Skeletal muscle tissue (tissue), 4 donors: ENCODE measurements around the gene CHDH. TPM values are rescaled to one million over a fixed set of nuclear protein-coding genes. Genes with fewer than 3 reads are reported as not detected.

Experiments used
- H3K27ac ChIP-seq: one replicate; pipeline ENCODE4 v1.7.0; 2013; ENCODE audit warnings: mild to moderate bottlenecking, low read depth, low read length, inconsistent platforms
- H3K27me3 ChIP-seq, 3 donors: one replicate each; pipeline ENCODE4 v1.7.0; 2013; ENCODE audit warnings: low read length in 3 of 3; ENCODE audit not compliant: control insufficient read depth in 3 of 3, insufficient read depth in 3 of 3
- H3K36me3 ChIP-seq, 3 donors: one replicate each; pipeline ENCODE4 v1.7.0; 2013; ENCODE audit warnings: low read length in 3 of 3; ENCODE audit not compliant: control insufficient read depth in 3 of 3, insufficient read depth in 3 of 3
- H3K4me1 ChIP-seq, 3 donors: one replicate each; pipeline ENCODE4 v1.7.0; 2013; ENCODE audit warnings: low read length in 3 of 3, mild to moderate bottlenecking in 3 of 3; ENCODE audit not compliant: control insufficient read depth in 3 of 3, insufficient read depth in 3 of 3
- H3K4me3 ChIP-seq, 3 donors: one replicate each; pipeline ENCODE4 v1.7.0; 2013; ENCODE audit warnings: low read length in 3 of 3
- H3K9ac ChIP-seq, 3 donors: one replicate each; pipeline ENCODE4 v1.7.0; 2013; ENCODE audit warnings: low read length in 3 of 3, mild to moderate bottlenecking in 3 of 3, moderate library complexity in 2 of 3, low read depth in 1 of 3
- H3K9me3 ChIP-seq, 3 donors: one replicate each; pipeline ENCODE4 v1.7.0; 2013; ENCODE audit warnings: low read length in 3 of 3; ENCODE audit not compliant: control insufficient read depth in 3 of 3
- total RNA-seq: library from RNA; depleted of rRNA; stranded (reverse); fragments of >200 nt; gene quantifications from one replicate; pipeline ENCODE4 v1.2.3, GENCODE V29; 2014
- donor health status: Osteomylitis.

CHDH gene
- total RNA-seq, 1 donor from 2014 or later = 0.52 TPM

DNA sequence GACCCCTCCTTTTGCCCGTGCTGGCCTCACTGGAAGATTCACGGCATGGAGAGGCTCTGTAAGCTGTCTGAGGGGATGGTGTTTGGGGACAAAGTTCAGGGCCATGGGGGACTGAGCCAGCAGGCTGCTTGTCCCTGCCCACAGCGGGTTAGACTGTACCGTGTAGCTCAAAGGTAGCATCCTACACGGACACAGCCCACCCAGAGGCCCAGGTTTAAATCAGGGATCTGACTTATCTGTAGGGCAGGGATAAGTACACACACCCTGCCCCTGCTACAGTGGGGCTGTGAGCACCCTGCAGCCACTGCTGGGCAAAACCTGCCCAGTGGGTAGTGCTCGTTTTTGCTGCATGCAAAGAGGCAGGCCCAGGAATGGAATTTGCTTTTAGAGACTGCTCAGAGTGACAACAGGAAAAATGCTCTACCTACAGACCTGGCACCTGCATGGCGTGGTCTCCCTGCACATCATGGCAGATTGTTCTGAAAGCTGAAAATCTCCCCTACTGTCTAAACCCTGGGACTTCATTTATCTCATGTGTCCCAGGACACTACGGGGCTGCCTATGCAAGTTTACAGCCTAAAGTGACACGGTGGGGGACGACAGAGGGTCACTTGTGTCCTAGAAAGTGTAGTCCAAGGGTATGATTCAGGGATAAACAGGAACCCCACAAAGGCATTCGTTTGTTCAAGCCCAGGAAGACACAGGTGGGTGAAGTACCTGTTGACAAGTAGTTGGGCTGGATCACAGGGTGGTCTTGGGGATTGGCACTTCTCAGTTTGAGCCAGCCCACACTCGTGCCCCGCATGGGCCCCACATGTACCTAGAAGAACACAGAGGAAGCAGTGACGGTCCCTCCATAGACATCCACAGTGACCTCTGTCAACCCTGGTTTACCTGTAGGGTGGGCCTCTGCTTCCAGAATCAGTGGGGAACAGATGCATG lies 27.7 kb downstream of the CHDH start:
- H3K27me3 ChIP-seq = no peaks in the 10 kb centered on the region
- H3K9ac ChIP-seq = no peak overlapping the region
- peaks cover 8 to 30% (median 21%) of the 10 kb centered on the region in 3 donors for H3K4me1 ChIP-seq
- no peak overlapping the region for H3K4me3 ChIP-seq
- no peak overlapping the region for H3K27ac ChIP-seq
- no peaks in the 10 kb centered on the region for H3K9me3 ChIP-seq
- H3K36me3 ChIP-seq = peaks cover 6 to 9% (median 6%) of the 10 kb centered on the region in 3 donors

DNA sequence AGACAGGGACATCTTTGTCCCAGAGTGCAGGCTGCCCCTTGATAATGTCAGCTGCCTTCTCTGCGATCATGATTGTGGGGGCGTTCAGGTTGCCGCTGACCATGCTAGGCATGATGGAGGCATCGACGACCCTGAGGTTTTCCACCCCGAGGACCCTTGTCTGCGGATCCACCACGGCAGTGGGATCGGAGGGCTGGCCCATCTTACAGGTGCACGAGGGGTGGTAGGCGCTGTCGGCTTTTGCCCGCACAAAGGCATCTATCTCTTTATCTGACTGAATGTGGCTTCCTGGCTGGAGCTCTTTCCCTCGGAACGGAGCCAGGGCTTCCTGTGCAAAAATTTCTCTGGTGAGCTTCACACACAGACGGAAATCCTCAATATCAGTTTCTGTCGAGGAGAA lies 28.4 kb downstream of the CHDH start:
- H3K27me3 ChIP-seq = no peaks in the 10 kb centered on the region
- no peak overlapping the region for H3K27ac ChIP-seq
- H3K4me1 ChIP-seq = peaks cover 8 to 35% (median 23%) of the 10 kb centered on the region in 3 donors
- H3K36me3 ChIP-seq = peaks cover 6 to 9% (median 6%) of the 10 kb centered on the region in 3 donors
- H3K9me3 ChIP-seq = no peaks in the 10 kb centered on the region
- H3K4me3 ChIP-seq = no peak overlapping the region
- H3K9ac ChIP-seq = no peak overlapping the region

DNA sequence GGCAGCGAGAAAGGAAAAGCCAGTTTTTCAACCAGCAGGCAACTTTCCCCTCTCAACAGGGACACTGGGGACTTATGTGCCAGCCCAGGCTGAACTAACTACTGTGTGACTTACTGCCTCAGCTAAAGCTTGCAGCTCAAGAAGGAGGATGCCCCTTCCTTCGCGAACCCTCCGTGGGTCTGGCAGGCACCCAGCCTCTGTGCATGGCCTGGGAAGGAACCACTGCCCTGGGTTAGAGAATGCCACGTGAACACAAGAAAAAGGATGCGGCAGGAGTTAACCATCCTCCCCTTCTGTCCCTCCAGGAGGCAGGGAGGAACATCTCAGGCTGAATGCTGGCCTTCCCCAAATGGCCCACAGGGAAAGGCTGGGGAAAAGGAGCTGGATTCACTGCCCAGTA lies 29.0 kb downstream of the CHDH start:
- H3K27me3 ChIP-seq = no peaks in the 10 kb centered on the region
- H3K4me3 ChIP-seq = no peak overlapping the region
- no peak overlapping the region for H3K27ac ChIP-seq
- H3K4me1 ChIP-seq = peaks cover 8 to 32% (median 23%) of the 10 kb centered on the region in 3 donors
- no peak overlapping the region for H3K9ac ChIP-seq
- peaks cover 6 to 9% (median 6%) of the 10 kb centered on the region in 3 donors for H3K36me3 ChIP-seq
- no peaks in the 10 kb centered on the region for H3K9me3 ChIP-seq

DNA sequence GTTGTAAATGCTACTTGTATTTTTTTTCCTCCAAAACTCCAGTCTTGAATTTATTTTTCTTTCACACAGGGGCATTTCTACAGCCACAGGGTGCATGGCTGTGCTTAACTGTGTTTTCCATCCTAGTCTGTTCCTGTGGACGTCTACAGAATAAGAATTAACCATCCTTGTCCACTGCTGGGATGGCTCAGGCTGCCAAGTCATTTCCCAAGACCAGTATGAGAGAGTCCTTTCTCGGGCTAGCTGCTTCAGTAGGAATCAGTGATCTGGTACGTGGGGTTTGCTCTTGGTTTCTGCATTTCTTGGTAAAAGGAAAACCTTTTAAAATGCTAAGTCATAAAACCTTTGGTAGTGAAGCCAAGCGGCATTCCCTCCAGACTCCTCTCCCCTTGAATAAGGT lies 29.8 kb downstream of the CHDH start:
- no peak overlapping the region for H3K4me3 ChIP-seq
- no peak overlapping the region for H3K9ac ChIP-seq
- peaks cover 6 to 9% (median 6%) of the 10 kb centered on the region in 3 donors for H3K36me3 ChIP-seq
- no peak overlapping the region for H3K27ac ChIP-seq
- H3K4me1 ChIP-seq = peaks cover 8 to 24% (median 19%) of the 10 kb centered on the region in 3 donors
- H3K9me3 ChIP-seq = no peaks in the 10 kb centered on the region
- H3K27me3 ChIP-seq = no peaks in the 10 kb centered on the region

DNA sequence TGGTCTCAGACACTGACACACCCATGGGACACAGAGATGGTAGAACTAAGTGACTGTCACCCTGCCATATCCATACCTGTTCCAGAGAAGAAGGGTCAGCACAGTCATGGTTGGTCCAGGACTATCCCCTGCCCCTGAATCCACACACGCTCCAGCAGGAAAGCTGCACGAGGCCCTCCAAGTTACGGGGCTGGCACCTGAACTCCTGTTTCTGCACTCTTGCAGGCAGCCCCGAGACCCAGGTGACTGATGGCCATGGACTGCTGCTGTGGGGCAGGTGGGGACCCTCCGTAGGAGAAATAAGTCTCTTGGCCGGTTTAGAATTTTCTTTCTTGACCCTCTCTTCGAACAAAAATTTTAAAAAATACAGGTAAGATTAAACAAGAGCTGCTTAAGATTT lies 30.6 kb downstream of the CHDH start:
- H3K27ac ChIP-seq = no peak overlapping the region
- no peaks in the 10 kb centered on the region for H3K9me3 ChIP-seq
- H3K27me3 ChIP-seq = no peaks in the 10 kb centered on the region
- H3K4me1 ChIP-seq = peaks cover 7 to 16% (median 11%) of the 10 kb centered on the region in 3 donors
- H3K4me3 ChIP-seq = no peak overlapping the region
- peaks cover 6 to 9% (median 6%) of the 10 kb centered on the region in 3 donors for H3K36me3 ChIP-seq
- H3K9ac ChIP-seq = no peak overlapping the region

DNA sequence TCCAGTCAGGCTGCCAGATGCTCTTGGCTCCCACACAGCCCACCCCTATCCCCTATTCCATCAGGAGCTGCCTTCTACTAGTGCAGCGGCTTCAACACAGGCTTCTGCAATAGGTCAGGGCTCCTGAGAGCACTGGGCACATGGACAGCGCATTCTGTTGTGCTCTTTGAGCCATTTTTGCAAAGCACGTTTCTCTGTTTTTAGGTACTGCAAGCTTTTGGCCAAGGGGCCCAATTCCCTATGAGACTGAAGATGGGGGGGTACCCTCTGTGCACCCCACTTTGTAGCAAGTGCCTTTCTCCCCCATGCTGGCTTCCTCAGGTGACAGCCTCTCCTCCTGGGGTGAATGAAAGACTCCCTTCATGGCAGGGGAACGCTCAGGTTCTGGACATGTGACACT lies 31.2 kb downstream of the CHDH start:
- H3K27me3 ChIP-seq = peaks cover 0 to 1% (median 0%) of the 10 kb centered on the region in 3 donors
- H3K9ac ChIP-seq = no peak overlapping the region
- H3K27ac ChIP-seq = no peak overlapping the region

DNA sequence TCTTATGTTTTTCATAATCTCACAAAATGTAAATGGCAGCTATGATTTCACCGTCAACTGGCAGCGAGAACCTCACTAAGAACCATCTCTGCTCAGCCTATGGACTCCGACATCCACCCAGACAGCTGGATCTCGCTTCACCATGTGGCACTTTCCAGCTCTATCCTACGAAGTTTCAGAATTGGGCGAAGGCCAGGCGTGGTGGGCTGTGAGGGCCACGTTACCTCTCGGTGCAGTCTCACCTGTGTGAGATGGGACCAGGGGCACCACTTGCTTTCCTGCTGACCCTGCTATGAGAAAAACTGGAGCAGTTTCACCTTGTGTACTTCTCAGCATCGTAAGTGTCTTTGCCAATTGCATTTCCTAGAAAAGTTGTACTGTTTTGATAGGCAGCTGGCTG lies 32.3 kb downstream of the CHDH start:
- H3K36me3 ChIP-seq = peaks cover 1 to 6% (median 4%) of the 10 kb centered on the region in 3 donors
- H3K9ac ChIP-seq = no peak overlapping the region
- H3K4me3 ChIP-seq = no peak overlapping the region

More for the DNA sequence above, 31.2 kb downstream of the CHDH start:
- H3K4me3 ChIP-seq = no peak overlapping the region
- H3K9me3 ChIP-seq = no peaks in the 10 kb centered on the region
- H3K4me1 ChIP-seq = peaks cover under 1 to 10% (median 6%) of the 10 kb centered on the region in 3 donors
- H3K36me3 ChIP-seq = peaks cover 6 to 9% (median 6%) of the 10 kb centered on the region in 3 donors

DNA sequence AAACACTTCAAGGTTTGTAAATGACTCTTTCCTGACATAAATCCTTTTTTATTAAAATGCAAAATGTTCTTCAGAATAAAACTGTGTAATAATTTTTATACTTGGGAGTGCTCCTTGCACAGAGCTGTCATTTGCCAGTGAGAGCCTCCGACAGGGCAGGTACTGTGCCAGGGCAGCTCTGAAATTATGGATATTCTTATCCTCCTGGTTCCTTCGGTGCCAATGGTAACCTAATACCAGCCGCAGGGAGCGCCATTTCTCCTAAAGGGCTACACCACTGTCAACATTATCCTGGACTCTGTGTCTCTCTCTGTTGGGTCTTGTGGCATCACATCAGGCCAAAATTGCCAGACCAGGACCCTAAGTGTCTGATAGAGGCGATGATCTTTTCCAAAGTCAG lies 33.0 kb downstream of the CHDH start:
- H3K4me3 ChIP-seq = peak overlapping the region in 1 of 3 donors; percentile 11
- no peak overlapping the region for H3K9ac ChIP-seq
- H3K9me3 ChIP-seq = no peaks in the 10 kb centered on the region
- H3K4me1 ChIP-seq = peaks cover 0 to 4% (median 2%) of the 10 kb centered on the region in 3 donors
- no peak overlapping the region for H3K27ac ChIP-seq
- H3K36me3 ChIP-seq = peaks cover 0 to 6% (median 3%) of the 10 kb centered on the region in 3 donors
- H3K27me3 ChIP-seq = peaks cover 0 to 4% (median 2%) of the 10 kb centered on the region in 3 donors

More for the DNA sequence above, 32.3 kb downstream of the CHDH start:
- Histone ChIP-seq H3K4me1 (peaks cover 0 to 4% (median 2%) of the 10 kb centered on the region in 3 donors), H3K9me3 (no peaks in the 10 kb centered on the region), H3K27ac (no peak overlapping the region), H3K27me3 (peaks cover 0 to 2% (median under 1%) of the 10 kb centered on the region in 3 donors)

DNA sequence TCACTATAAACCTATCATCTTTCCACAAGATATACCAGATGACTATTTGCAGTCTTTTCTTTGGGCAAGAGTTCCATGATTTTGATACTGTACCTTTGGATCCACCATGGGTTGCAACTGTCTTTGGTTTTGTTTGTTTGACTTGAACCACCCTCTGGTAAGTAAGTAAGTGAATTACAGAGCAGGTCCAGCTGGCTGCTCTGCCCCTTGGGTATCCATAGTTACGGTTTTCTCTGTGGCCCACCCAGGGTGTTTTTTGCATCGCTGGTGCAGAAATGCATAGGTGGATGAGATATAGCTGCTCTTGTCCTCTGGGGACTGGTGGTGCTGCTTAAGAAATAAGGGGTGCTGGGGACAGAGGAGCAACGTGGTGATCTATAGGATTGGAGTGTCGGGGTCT lies 33.8 kb downstream of the CHDH start:
- H3K4me1 ChIP-seq = peaks cover 0 to 4% (median 2%) of the 10 kb centered on the region in 3 donors
- peaks cover 0 to 3% (median 0%) of the 10 kb centered on the region in 3 donors for H3K36me3 ChIP-seq
- no peak overlapping the region for H3K4me3 ChIP-seq
- H3K27me3 ChIP-seq = peaks cover 0 to 4% (median 2%) of the 10 kb centered on the region in 3 donors
- no peak overlapping the region for H3K27ac ChIP-seq
- no peak overlapping the region for H3K9ac ChIP-seq
- H3K9me3 ChIP-seq = no peaks in the 10 kb centered on the region
